ENCODE data around the gene ZNF813. TPM values are rescaled to one million over a fixed set of nuclear protein-coding genes. Genes with fewer than 3 reads are reported as not detected.

The ZNF813 gene
- polyA plus RNA-seq, 3 donors = 0.32 to 1.9 (median 0.61) TPM

GRCh38 chr19:53507523-53508442 lies 40.2 kb downstream of the ZNF813 start:
- peaks cover 0 to 2% of the 10 kb centered on the region in 2 donors for H3K27me3 ChIP-seq (ENCODE audit: control insufficient read depth in 2 of 2, insufficient read depth in 2 of 2, low read length in 2 of 2)
- no peaks in the 10 kb centered on the region for H3K79me2 ChIP-seq (ENCODE audit: insufficient read depth, low read length)
- no peak overlapping the region for H3K27ac ChIP-seq (ENCODE audit: low read depth in 1 of 2, low read length in 2 of 2)
- H3K27ac Mint-ChIP-seq = no peak overlapping the region
- 92% methylated on average over 14 of the region's 17 CpGs for WGBS (ENCODE audit: insufficient coverage)
- H3K9ac ChIP-seq (ENCODE audit: insufficient read depth, low read length, poor library complexity, severe bottlenecking) = no peak overlapping the region
- H3K4me2 ChIP-seq (replicated peaks; ENCODE audit: extremely low read depth, low read length, poor library complexity, severe bottlenecking) = no peak overlapping the region
- H3K4me1 Mint-ChIP-seq = peaks cover 2% of the 10 kb centered on the region
- H2AFZ ChIP-seq (ENCODE audit: insufficient read depth, low read depth, low read length, poor library complexity, severe bottlenecking) = no peak overlapping the region
- H3K4me3 Mint-ChIP-seq = no peak overlapping the region
- no peak for DNase-seq
- no peaks in the 10 kb centered on the region for H3K36me3 Mint-ChIP-seq
- H3K9me3 Mint-ChIP-seq = peaks cover 2 to 13% (median 8%) of the 10 kb centered on the region in 7 donors
- peaks cover 0 to 1% of the 10 kb centered on the region in 2 donors for H3K9me3 ChIP-seq (replicated peaks in 1 of 2; ENCODE audit: control insufficient read depth in 1 of 2, insufficient read depth in 1 of 2, low read length in 2 of 2)
- H3K27me3 Mint-ChIP-seq (ENCODE audit: low read depth in 3 of 3) = peaks cover 0 to 15% (median 7%) of the 10 kb centered on the region in 3 donors
- no peaks in the 10 kb centered on the region for H3K36me3 ChIP-seq (replicated peaks in 1 of 2; ENCODE audit: control insufficient read depth in 1 of 2, insufficient read depth in 2 of 2, low read length in 2 of 2)
- intact Hi-C loops (cut with micrococcal nuclease) = no loop called here
- TF ChIP-seq, protein P1, sequence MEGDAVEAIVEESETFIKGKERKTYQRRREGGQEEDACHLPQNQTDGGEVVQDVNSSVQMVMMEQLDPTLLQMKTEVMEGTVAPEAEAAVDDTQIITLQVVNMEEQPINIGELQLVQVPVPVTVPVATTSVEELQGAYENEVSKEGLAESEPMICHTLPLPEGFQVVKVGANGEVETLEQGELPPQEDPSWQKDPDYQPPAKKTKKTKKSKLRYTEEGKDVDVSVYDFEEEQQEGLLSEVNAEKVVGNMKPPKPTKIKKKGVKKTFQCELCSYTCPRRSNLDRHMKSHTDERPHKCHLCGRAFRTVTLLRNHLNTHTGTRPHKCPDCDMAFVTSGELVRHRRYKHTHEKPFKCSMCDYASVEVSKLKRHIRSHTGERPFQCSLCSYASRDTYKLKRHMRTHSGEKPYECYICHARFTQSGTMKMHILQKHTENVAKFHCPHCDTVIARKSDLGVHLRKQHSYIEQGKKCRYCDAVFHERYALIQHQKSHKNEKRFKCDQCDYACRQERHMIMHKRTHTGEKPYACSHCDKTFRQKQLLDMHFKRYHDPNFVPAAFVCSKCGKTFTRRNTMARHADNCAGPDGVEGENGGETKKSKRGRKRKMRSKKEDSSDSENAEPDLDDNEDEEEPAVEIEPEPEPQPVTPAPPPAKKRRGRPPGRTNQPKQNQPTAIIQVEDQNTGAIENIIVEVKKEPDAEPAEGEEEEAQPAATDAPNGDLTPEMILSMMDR (IDR thresholded peaks at IDR 0.05) = no peak
- no peaks in the 10 kb centered on the region for H3K4me1 ChIP-seq (ENCODE audit: control insufficient read depth in 1 of 2, insufficient read depth in 2 of 2, low read length in 2 of 2)
- no peak overlapping the region for H3K4me3 ChIP-seq (replicated peaks in 1 of 3; ENCODE audit: low read depth in 2 of 3, low read length in 3 of 3)
- H4K20me1 ChIP-seq (ENCODE audit: insufficient read depth, low read length) = no peaks in the 10 kb centered on the region

DNA sequence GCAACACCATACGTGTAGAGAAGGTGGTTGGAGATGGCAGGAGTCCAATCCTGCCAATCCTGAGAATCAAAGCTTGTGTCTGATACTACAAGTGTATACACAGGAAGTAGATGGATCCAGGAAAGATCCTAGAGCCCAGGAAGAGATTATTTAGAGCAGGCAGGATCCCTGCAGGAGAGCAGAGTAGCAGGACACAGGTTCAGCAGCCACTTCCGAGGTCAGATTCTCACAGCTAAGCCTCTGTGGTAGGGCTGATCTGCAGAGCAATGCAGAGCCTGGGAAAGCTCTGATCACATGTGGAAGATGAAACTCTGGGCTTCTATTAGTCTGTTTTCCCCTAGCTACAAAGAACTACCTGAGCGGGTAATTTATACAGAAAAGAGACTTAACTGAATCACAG lies 41.9 kb downstream of the ZNF813 start:
- TF ChIP-seq, protein P1 (IDR thresholded peaks at IDR 0.05) = no peak
- Mint-ChIP-seq H3K27ac (no peak overlapping the region), H3K4me1 (no peaks in the 10 kb centered on the region), H3K27me3 (ENCODE audit: low read depth in 3 of 3) (peaks cover 0 to 12% (median 7%) of the 10 kb centered on the region in 3 donors), H3K4me3 (no peak overlapping the region), H3K9me3 (peaks cover 2 to 12% (median 7%) of the 10 kb centered on the region in 7 donors), H3K36me3 (no peaks in the 10 kb centered on the region)
- Histone ChIP-seq H3K36me3 (replicated peaks in 1 of 2; ENCODE audit: control insufficient read depth in 1 of 2, insufficient read depth in 2 of 2, low read length in 2 of 2) (no peaks in the 10 kb centered on the region), H3K27me3 (ENCODE audit: control insufficient read depth in 2 of 2, insufficient read depth in 2 of 2, low read length in 2 of 2) (peaks cover 0 to 2% of the 10 kb centered on the region in 2 donors), H3K4me3 (replicated peaks in 1 of 3; ENCODE audit: low read depth in 2 of 3, low read length in 3 of 3) (no peak overlapping the region), H3K4me1 (ENCODE audit: control insufficient read depth in 1 of 2, insufficient read depth in 2 of 2, low read length in 2 of 2) (no peaks in the 10 kb centered on the region), H3K4me2 (replicated peaks; ENCODE audit: extremely low read depth, low read length, poor library complexity, severe bottlenecking) (no peak overlapping the region), H2AFZ (ENCODE audit: insufficient read depth, low read depth, low read length, poor library complexity, severe bottlenecking) (no peak overlapping the region), H3K27ac (ENCODE audit: low read depth in 1 of 2, low read length in 2 of 2) (no peak overlapping the region), H3K79me2 (ENCODE audit: insufficient read depth, low read length) (no peaks in the 10 kb centered on the region), H4K20me1 (ENCODE audit: insufficient read depth, low read length) (no peaks in the 10 kb centered on the region), H3K9ac (ENCODE audit: insufficient read depth, low read length, poor library complexity, severe bottlenecking) (no peak overlapping the region), H3K9me3 (replicated peaks in 1 of 2; ENCODE audit: control insufficient read depth in 1 of 2, insufficient read depth in 1 of 2, low read length in 2 of 2) (no peaks in the 10 kb centered on the region)
- WGBS (ENCODE audit: insufficient coverage) = 50% methylated on average over 2 of the region's 3 CpGs
- intact Hi-C loops (cut with micrococcal nuclease) = no loop called here
- DNase-seq = no peak

Data from CD14-positive monocyte (primary cell).